GM23338 (cell line): ENCODE data around the gene CCNI2. TPM values are rescaled to one million over a fixed set of nuclear protein-coding genes. Genes with fewer than 3 reads are reported as not detected.
"Not testable (repeated sequence)": the region's sequence is repeated elsewhere in the genome, so short reads cannot be mapped to it uniquely, and the experiment has no call there.

ENCODE experiments used
- ATAC-seq: fragments of 200-7000 bp; cut with Tn5 transposase; 3 replicates; pipeline ENCODE4 v1.9.1; 2020
- DNase-seq: peaks from one replicate; pipeline ENCODE4 v3.0.0-alpha.2; 2015; ENCODE audit warnings: low spot score
- H2AFZ ChIP-seq: fragments of 200-600 bp; sonication (generic); 2 replicates; pipeline ENCODE4 v1.8.0; 2016; ENCODE audit warnings: antibody characterized with exemption, mild to moderate bottlenecking, moderate library complexity
- H3F3A ChIP-seq: fragments of 200-600 bp; sonication (generic); replicated peaks from 2 replicates; pipeline ENCODE4 v1.8.0; 2017; ENCODE audit warnings: antibody characterized with exemption, mixed run types, low read depth
- H3K27ac ChIP-seq: fragments of 200-600 bp; sonication (generic); 2 replicates; pipeline ENCODE4 v1.6.1; 2016; ENCODE audit warnings: low read depth
- H3K27me3 ChIP-seq: fragments of 200-600 bp; sonication (generic); 2 replicates; pipeline ENCODE4 v1.8.0; 2016; ENCODE audit warnings: mild to moderate bottlenecking, mixed run types, moderate library complexity; ENCODE audit not compliant: insufficient read depth
- H3K36me3 ChIP-seq: fragments of 200-600 bp; sonication (generic); 2 replicates; pipeline ENCODE4 v1.8.0; 2016; ENCODE audit warnings: mild to moderate bottlenecking; ENCODE audit not compliant: insufficient read depth
- H3K4me1 ChIP-seq: fragments of 200-600 bp; sonication (generic); 2 replicates; pipeline ENCODE4 v1.8.0; 2016; ENCODE audit warnings: mild to moderate bottlenecking, moderate library complexity; ENCODE audit not compliant: insufficient read depth
- H3K4me2 ChIP-seq: fragments of 200-600 bp; sonication (generic); 2 replicates; pipeline ENCODE4 v1.7.1; 2017; ENCODE audit warnings: mixed run types
- H3K4me3 ChIP-seq: fragments of 200-600 bp; sonication (generic); 2 replicates; pipeline ENCODE4 v1.6.1; 2016; ENCODE audit warnings: mixed run types
- H3K79me2 ChIP-seq: fragments of 200-600 bp; sonication (generic); replicated peaks from 2 replicates; pipeline ENCODE4 v1.8.0; 2017; ENCODE audit warnings: mild to moderate bottlenecking; ENCODE audit not compliant: insufficient read depth
- H3K9me2 ChIP-seq: fragments of 200-600 bp; sonication (generic); 2 replicates; pipeline ENCODE4 v1.8.0; 2017; ENCODE audit not compliant: insufficient read depth
- H4K20me1 ChIP-seq: fragments of 200-600 bp; sonication (generic); replicated peaks from 2 replicates; pipeline ENCODE4 v1.8.0; 2017; ENCODE audit warnings: mild to moderate bottlenecking; ENCODE audit not compliant: insufficient read depth
- H3K27ac Mint-ChIP-seq: 2 replicates; pipeline ENCODE4 v1.8.0; 2020; ENCODE audit warnings: inconsistent platforms, mild to moderate bottlenecking, moderate library complexity, mixed read lengths
- H3K27me3 Mint-ChIP-seq: 3 replicates; pipeline ENCODE4 v1.8.0; 2022; ENCODE audit warnings: low read depth, mild to moderate bottlenecking, moderate library complexity, mixed read lengths, inconsistent platforms; ENCODE audit not compliant: insufficient read depth, poor library complexity
- H3K36me3 Mint-ChIP-seq: 3 replicates; pipeline ENCODE4 v1.8.0; 2021; ENCODE audit warnings: low read depth, mild to moderate bottlenecking, inconsistent platforms, moderate library complexity, mixed read lengths
- H3K4me1 Mint-ChIP-seq: 3 replicates; pipeline ENCODE4 v1.8.0; 2020; ENCODE audit warnings: mild to moderate bottlenecking, inconsistent platforms, mixed read lengths
- H3K4me3 Mint-ChIP-seq: 3 replicates; pipeline ENCODE4 v1.8.0; 2021; ENCODE audit warnings: moderate library complexity, mild to moderate bottlenecking, inconsistent platforms, mixed read lengths
- H3K9me3 Mint-ChIP-seq: 3 replicates; pipeline ENCODE4 v1.8.0; 2020; ENCODE audit warnings: moderate library complexity, mild to moderate bottlenecking, inconsistent platforms, mixed read lengths
- CTCF ChIP-seq, 2 experiments: fragments of 200-600 bp in 1 of 2; sonication (generic) in 1 of 2; conservative IDR thresholded peaks; 2 replicates each; pipeline versions ENCODE4 v1.5.1 to v1.6.1; 2016 to 2017; ENCODE audit warnings: antibody characterized with exemption in 2 of 2, low read depth in 2 of 2, mild to moderate bottlenecking in 2 of 2, moderate library complexity in 1 of 2
- ETS1 ChIP-seq: IDR thresholded peaks from 2 replicates; pipeline ENCODE4 v1.6.1; 2016; ENCODE audit warnings: antibody characterized with exemption
- JUNB ChIP-seq: IDR thresholded peaks from one replicate; pipeline ENCODE4 v1.6.1; 2016; ENCODE audit warnings: antibody characterized with exemption; ENCODE audit not compliant: unreplicated experiment
- POLR2AphosphoS5 ChIP-seq: IDR thresholded peaks from 2 replicates; pipeline ENCODE4 v1.6.1; 2016; ENCODE audit warnings: antibody characterized with exemption, low read depth
- ZNF114 ChIP-seq: fragments of 250-450 bp; sonication (Bioruptor Pico); IDR thresholded peaks from 2 replicates; pipeline ENCODE4 v1.5.0; 2020; ENCODE audit warnings: mild to moderate bottlenecking, moderate library complexity
- ZNF331 ChIP-seq: fragments of 250-450 bp; sonication (Bioruptor Pico); IDR thresholded peaks from 2 replicates; pipeline ENCODE4 v1.5.0; 2020; ENCODE audit warnings: low read depth, mild to moderate bottlenecking, moderate library complexity
- polyA plus RNA-seq: library from polyadenylated mRNA; unstranded; fragments of >200 nt; fragmentation: Nextera tagmentation; extraction: Ambion mirVana; gene quantifications from 2 replicates; pipeline ENCODE4 v1.2.1, GENCODE V29; 2016
- total RNA-seq: library from RNA; depleted of rRNA; stranded (reverse); fragments of >200 nt; shearing (Covaris generic); gene quantifications from 2 replicates; pipeline ENCODE4 v1.2.3, GENCODE V29; 2014; rRNA removed

CCNI2 gene
- total and polyA plus RNA-seq, 2 experiments from 2014 or later = 0.55 to 2.5 TPM

- TF ChIP-seq JUNB = no peak
- TF ChIP-seq POLR2AphosphoS5 = no peak
- TF ChIP-seq ZNF331 (CRISPR knock-in tag) = no peak
- TF ChIP-seq ETS1 = no peak
- no peak for TF ChIP-seq ZNF114
Measured at GRCh38 chr5:132800545-132800944, 53.3 kb downstream of the CCNI2 start (continued).

- H3K9me2 ChIP-seq = no peaks in the 10 kb centered on the region
- Mint-ChIP-seq H3K27me3 (peaks cover 2% of the 10 kb centered on the region), H3K36me3 (no peaks in the 10 kb centered on the region), H3K27ac (no peak overlapping the region), H3K4me3 (no peak overlapping the region), H3K4me1 (peaks cover 6% of the 10 kb centered on the region), H3K9me3 (peaks cover 4% of the 10 kb centered on the region; the same call in 2 of the 3 replicates)
- no peak overlapping the region for H3K27ac ChIP-seq
- DNase-seq (no peak), ATAC-seq (no peak)
- no peaks in the 10 kb centered on the region for H4K20me1 ChIP-seq
- no peak overlapping the region for H2AFZ ChIP-seq
- TF ChIP-seq CTCF (conservative IDR thresholded peaks at IDR 0.05; ENCODE audit: low read depth in 2 of 2) = peak in 1 of 2 experiments; percentile 43; a peak in 2 of 4 replicates
- TF ChIP-seq JUNB = no peak
- no peak overlapping the region for H3K4me2 ChIP-seq
- H3K27me3 ChIP-seq = no peaks in the 10 kb centered on the region
- H3F3A ChIP-seq = no peaks in the 10 kb centered on the region
- no peak overlapping the region for H3K4me3 ChIP-seq
- peaks cover 4% of the 10 kb centered on the region for H3K4me1 ChIP-seq
- no peaks in the 10 kb centered on the region for H3K79me2 ChIP-seq
- H3K36me3 ChIP-seq = no peaks in the 10 kb centered on the region
Measured at GRCh38 chr5:132802044-132802684, 54.9 kb downstream of the CCNI2 start.

- not testable (repeated sequence) for H3K27ac ChIP-seq, ATAC-seq, H3K79me2 ChIP-seq, H3K27me3 Mint-ChIP-seq, H3K36me3 ChIP-seq, H3K4me2 ChIP-seq, H4K20me1 ChIP-seq, H3K9me2 ChIP-seq, H3K9me3 Mint-ChIP-seq, H3K27me3 ChIP-seq, H3K27ac Mint-ChIP-seq, H2AFZ ChIP-seq, H3K4me3 Mint-ChIP-seq, H3K36me3 Mint-ChIP-seq, H3F3A ChIP-seq, H3K4me1 ChIP-seq, H3K4me3 ChIP-seq, DNase-seq
- H3K4me1 Mint-ChIP-seq = peaks cover 11% of the 10 kb centered on the region
Measured at GRCh38 chr5:132802685-132803066, 55.5 kb downstream of the CCNI2 start.

Other genes starting within 250 kb of the CCNI2 start
- gene IL5, start 203.9 kb upstream of the CCNI2 start, total RNA-seq = not detected in 2 replicates
- gene IL5, start 203.9 kb upstream of the CCNI2 start, polyA plus RNA-seq = not detected in 2 replicates
- 27.0 and 40.6 TPM in 2 replicates for gene RAD50, start 190.4 kb upstream of the CCNI2 start, total RNA-seq
- gene RAD50, start 190.4 kb upstream of the CCNI2 start, polyA plus RNA-seq = 35.5 and 52.2 TPM in 2 replicates
- gene IL13, start 89.3 kb upstream of the CCNI2 start, total RNA-seq = not detected in 2 replicates
- gene IL13, start 89.3 kb upstream of the CCNI2 start, polyA plus RNA-seq = not detected in 2 replicates
- not detected in 2 replicates for gene IL4, start 73.4 kb upstream of the CCNI2 start, total RNA-seq
- not detected in 2 replicates for gene IL4, start 73.4 kb upstream of the CCNI2 start, polyA plus RNA-seq
- 10.5 and 11.2 TPM in 2 replicates for gene KIF3A, start 9.9 kb upstream of the CCNI2 start, total RNA-seq
- 15.4 and 19.7 TPM in 2 replicates for gene KIF3A, start 9.9 kb upstream of the CCNI2 start, polyA plus RNA-seq
- gene SEPTIN8, start 29.8 kb downstream of the CCNI2 start, total RNA-seq = 37.2 and 45.0 TPM in 2 replicates
- 8.7 and 8.8 TPM in 2 replicates for gene SEPTIN8, start 29.8 kb downstream of the CCNI2 start, polyA plus RNA-seq
- 0.52 and 0.93 TPM in 2 replicates for gene SOWAHA, start 65.9 kb downstream of the CCNI2 start, total RNA-seq
- 0.18 TPM in 1 of 2 replicates, not detected in the other for gene SOWAHA, start 65.9 kb downstream of the CCNI2 start, polyA plus RNA-seq
- gene SHROOM1, start 83.2 kb downstream of the CCNI2 start, total RNA-seq = 4.3 and 5.4 TPM in 2 replicates
- gene SHROOM1, start 83.2 kb downstream of the CCNI2 start, polyA plus RNA-seq = 2.5 and 2.6 TPM in 2 replicates
- gene GDF9, start 119.0 kb downstream of the CCNI2 start, total RNA-seq = 0.14 and 0.66 TPM in 2 replicates
- 0.11 and 0.37 TPM in 2 replicates for gene GDF9, start 119.0 kb downstream of the CCNI2 start, polyA plus RNA-seq
- 104 and 115 TPM in 2 replicates for gene UQCRQ, start 119.2 kb downstream of the CCNI2 start, total RNA-seq
- 1,308 and 1,495 TPM in 2 replicates for gene UQCRQ, start 119.2 kb downstream of the CCNI2 start, polyA plus RNA-seq
- 0.54 and 1.8 TPM in 2 replicates for gene LEAP2, start 126.2 kb downstream of the CCNI2 start, total RNA-seq
- 1.5 and 1.6 TPM in 2 replicates for gene LEAP2, start 126.2 kb downstream of the CCNI2 start, polyA plus RNA-seq
- 46.3 and 50.9 TPM in 2 replicates for gene AFF4, start 216.2 kb downstream of the CCNI2 start, total RNA-seq
- 25.2 and 31.3 TPM in 2 replicates for gene AFF4, start 216.2 kb downstream of the CCNI2 start, polyA plus RNA-seq